Myometrial cell (primary cell): ENCODE data around the gene KDM3B. TPM values are rescaled to one million over a fixed set of nuclear protein-coding genes. Genes with fewer than 3 reads are reported as not detected.

Experiments
- total RNA-seq: library from RNA; depleted of rRNA; stranded (reverse); fragments of >200 nt; gene quantifications from 2 replicates; pipeline ENCODE4 v1.2.3, GENCODE V29; 2015

Gene KDM3B, protein sequence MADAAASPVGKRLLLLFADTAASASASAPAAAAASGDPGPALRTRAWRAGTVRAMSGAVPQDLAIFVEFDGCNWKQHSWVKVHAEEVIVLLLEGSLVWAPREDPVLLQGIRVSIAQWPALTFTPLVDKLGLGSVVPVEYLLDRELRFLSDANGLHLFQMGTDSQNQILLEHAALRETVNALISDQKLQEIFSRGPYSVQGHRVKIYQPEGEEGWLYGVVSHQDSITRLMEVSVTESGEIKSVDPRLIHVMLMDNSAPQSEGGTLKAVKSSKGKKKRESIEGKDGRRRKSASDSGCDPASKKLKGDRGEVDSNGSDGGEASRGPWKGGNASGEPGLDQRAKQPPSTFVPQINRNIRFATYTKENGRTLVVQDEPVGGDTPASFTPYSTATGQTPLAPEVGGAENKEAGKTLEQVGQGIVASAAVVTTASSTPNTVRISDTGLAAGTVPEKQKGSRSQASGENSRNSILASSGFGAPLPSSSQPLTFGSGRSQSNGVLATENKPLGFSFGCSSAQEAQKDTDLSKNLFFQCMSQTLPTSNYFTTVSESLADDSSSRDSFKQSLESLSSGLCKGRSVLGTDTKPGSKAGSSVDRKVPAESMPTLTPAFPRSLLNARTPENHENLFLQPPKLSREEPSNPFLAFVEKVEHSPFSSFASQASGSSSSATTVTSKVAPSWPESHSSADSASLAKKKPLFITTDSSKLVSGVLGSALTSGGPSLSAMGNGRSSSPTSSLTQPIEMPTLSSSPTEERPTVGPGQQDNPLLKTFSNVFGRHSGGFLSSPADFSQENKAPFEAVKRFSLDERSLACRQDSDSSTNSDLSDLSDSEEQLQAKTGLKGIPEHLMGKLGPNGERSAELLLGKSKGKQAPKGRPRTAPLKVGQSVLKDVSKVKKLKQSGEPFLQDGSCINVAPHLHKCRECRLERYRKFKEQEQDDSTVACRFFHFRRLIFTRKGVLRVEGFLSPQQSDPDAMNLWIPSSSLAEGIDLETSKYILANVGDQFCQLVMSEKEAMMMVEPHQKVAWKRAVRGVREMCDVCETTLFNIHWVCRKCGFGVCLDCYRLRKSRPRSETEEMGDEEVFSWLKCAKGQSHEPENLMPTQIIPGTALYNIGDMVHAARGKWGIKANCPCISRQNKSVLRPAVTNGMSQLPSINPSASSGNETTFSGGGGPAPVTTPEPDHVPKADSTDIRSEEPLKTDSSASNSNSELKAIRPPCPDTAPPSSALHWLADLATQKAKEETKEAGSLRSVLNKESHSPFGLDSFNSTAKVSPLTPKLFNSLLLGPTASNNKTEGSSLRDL (N-terminal part only)
- 19.0 and 25.9 TPM in 2 replicates for total RNA-seq

DNA sequence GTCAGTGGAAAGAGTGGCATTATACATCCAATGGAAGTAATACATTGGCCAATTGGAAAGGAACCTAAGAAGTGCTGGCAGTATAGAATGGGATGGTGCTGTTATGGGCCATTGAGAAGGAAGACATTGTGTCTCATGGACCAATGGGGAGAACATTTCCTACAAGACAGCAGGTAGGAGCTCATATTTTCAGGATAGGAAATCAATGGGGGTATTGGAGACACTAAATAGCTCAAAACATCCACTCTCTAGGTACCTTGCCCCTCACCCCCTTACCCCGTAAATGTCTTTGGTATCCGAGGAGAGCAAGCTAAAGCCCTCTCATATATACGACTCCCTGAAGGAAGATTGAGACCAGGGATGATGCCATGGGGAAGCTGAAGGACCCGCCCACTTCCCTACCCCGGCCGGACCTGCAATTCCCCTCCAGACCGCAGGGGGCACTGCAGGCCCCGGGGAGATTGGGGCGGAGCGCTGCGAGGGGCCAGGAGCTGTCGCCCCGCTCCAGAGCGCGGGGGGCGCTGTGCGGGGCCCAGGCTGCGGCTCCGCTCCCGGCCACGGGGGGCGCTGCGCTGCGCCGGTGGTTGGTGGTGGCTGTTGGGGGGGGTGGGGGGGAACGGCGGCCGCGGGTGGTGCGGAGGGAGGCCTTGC is at the start of gene KDM3B:
KDM3B (plus strand) TSS at position 615 of the 651 bp plus-strand sequence. CDS start 111 bp downstream, outside the sequence.

DNA sequence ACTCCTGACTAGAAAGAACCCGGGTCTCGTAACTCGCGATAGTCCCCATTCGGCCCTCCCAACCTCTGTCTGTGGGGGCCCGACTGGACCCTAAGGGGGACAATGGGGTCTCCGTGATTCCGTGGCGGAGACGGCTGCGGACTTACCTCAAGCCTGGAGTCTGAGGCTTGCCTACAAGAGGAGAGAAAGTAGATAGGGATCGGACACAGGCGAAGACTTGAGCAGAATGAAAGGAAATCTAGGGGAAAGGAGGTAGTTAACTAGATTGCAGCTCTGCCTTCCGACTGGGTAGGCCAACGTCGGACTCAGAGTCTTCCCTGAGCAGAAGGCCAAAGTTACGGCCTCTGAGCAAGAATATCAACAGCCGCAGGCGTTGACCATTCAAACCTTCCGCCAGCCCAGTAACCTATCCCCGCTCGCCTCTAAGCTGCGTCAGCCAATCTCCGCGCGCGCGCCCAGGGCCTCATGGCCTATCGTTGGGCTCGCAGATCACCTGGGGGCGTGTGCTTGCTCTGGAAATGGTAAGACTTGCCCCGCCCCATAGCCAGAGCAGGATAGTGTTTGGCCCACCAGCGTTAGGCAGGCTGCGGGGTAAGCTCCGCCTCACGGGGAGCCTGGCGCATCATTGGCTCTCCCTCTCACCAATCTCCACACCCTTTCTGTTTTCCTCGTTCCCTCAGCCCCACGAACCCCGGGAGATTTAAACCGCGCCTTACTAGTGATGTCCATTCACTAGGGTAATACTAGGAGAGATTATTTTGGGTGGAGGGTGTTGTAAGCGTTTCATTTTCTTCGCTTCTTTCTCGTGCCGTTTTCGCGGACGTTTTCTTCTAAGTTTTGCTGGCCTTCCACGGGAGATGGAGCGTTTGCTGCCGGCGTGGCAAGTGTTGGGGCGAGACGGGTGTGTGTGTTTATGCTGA is 20.8 kb upstream of the KDM3B start, which contains the start of gene CDC25C:
CDC25C (minus strand) TSS at position 356 of the 920 bp plus-strand sequence. CDS start 624 bp downstream, outside the sequence.

DNA sequence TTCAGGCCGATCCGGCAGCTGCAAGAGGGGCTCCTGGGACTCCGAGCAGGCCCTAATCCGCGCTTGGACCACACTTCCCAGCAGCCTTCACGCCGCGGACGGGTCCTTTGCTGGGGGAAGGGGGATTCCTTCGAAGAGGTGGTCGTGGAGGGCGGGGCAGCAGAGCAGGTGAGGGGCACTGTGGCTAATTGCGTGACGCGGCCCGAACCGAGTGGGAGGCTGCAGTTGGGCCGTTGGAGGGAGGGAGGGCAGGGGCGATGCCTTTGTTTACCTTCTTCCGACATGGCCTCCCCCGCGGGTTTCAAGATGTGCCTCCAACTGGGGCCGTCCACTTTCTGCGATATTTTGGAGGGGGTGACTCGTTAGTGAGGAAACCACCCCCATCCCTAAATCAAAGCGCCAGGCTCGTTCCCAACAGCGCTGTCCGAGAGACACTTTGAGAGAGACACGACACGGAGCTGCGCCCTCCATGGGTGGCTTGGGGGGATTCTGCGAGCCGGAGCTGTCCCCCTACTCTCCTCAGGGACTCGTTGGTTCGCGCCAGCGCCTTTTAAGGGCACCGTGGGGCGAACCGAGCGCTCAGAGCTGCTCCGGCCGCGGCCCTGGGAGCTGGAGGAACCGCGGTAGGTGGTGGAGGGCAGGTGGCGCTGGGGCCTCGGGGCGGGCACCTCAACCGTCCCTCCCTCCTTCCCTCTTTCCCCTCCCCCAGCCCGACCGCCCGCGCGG is 14.6 kb upstream of the KDM3B start, which contains the start of gene FAM53C:
FAM53C (plus strand) TSS at position 582 of the 726 bp plus-strand sequence. CDS start 3,070 bp downstream, outside the sequence.

DNA sequence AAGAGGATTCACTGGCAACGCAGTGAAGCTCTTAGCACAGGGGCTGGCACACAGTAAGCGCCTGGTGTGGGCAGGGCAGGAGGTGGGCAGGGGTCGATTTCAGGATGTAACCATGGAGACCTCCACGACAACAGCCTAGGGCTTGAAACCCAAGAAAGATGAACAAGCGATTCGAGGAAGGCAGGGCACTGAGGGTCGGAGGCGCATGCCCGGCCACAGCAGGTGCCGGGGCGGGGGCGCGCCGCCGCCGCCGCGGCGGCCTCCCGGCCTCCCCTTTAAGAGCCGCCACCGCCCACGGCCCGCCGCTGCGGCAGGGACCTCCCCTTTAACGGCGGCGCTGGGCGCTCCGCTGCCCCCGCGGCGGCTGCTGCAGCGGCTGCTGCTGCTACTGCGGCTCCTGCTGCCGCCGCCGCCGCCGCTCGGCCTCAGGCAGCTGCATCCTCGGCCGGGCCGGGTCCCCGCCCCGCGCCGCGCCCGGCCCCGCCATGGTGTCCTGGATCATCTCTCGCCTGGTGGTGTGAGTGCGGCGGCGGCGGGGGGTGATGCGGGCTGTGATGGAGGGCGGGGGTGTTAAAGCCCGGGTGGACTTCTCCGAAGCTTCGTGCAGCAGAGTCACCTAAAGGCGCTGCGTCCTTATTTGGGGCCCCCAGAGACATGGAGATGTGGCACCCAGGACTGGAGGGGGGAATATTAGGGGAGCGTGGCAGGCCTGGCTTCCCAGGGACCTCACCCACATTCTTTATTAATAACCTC is 86.4 kb downstream of the KDM3B start, which contains the start of gene REEP2:
REEP2 (plus strand) TSS at position 334 of the 753 bp plus-strand sequence; CDS start at position 486, 152 bp downstream.

DNA sequence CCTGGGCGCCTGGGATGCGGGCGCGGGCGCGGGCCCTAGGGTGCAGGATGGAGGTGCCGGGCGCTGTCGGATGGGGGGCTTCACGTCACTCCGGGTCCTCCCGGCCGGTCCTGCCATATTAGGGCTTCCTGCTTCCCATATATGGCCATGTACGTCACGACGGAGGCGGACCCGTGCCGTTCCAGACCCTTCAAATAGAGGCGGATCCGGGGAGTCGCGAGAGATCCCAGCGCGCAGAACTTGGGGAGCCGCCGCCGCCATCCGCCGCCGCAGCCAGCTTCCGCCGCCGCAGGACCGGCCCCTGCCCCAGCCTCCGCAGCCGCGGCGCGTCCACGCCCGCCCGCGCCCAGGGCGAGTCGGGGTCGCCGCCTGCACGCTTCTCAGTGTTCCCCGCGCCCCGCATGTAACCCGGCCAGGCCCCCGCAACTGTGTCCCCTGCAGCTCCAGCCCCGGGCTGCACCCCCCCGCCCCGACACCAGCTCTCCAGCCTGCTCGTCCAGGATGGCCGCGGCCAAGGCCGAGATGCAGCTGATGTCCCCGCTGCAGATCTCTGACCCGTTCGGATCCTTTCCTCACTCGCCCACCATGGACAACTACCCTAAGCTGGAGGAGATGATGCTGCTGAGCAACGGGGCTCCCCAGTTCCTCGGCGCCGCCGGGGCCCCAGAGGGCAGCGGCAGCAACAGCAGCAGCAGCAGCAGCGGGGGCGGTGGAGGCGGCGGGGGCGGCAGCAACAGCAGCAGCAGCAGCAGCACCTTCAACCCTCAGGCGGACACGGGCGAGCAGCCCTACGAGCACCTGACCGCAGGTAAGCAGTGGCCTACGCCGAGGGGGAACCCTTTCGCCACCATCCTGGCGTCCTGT is 113.0 kb downstream of the KDM3B start, which contains the start of gene EGR1:
EGR1 (plus strand) TSS at position 219 of the 864 bp plus-strand sequence; CDS start at position 502, 283 bp downstream.

Other genes with a start within 250 kb of the KDM3B start
- gene NME5, start 213.3 kb upstream of the KDM3B start, total RNA-seq, result 0.86 and 2.5 TPM in 2 replicates
- 29.6 and 40.9 TPM in 2 replicates for gene BRD8, start 174.1 kb upstream of the KDM3B start, total RNA-seq
- 91.4 and 104 TPM in 2 replicates for gene KIF20A, start 173.6 kb upstream of the KDM3B start, total RNA-seq
- gene CDC23, start 139.4 kb upstream of the KDM3B start, total RNA-seq, result 14.7 and 22.5 TPM in 2 replicates
- not detected in 2 replicates for gene GFRA3, start 78.1 kb upstream of the KDM3B start, total RNA-seq
- gene CDC25C, start 20.9 kb upstream of the KDM3B start, total RNA-seq, result 23.9 and 24.3 TPM in 2 replicates
- gene FAM53C, start 14.4 kb upstream of the KDM3B start, total RNA-seq, result 22.0 and 30.6 TPM in 2 replicates
- gene REEP2, start 86.4 kb downstream of the KDM3B start, total RNA-seq, result 25.9 and 31.4 TPM in 2 replicates
- 11.5 and 16.3 TPM in 2 replicates for gene EGR1, start 112.8 kb downstream of the KDM3B start, total RNA-seq
- 105 and 128 TPM in 2 replicates for gene ETF1, start 190.6 kb downstream of the KDM3B start, total RNA-seq
- gene HSPA9, start 222.7 kb downstream of the KDM3B start, total RNA-seq, result 257 and 373 TPM in 2 replicates